ENCODE measurements around the gene NGEF. TPM values are rescaled to one million over a fixed set of nuclear protein-coding genes. Genes with fewer than 3 reads are reported as not detected.

NGEF gene
- total RNA-seq, 1 experiment from 2014 or later = 1.9 TPM

DNA sequence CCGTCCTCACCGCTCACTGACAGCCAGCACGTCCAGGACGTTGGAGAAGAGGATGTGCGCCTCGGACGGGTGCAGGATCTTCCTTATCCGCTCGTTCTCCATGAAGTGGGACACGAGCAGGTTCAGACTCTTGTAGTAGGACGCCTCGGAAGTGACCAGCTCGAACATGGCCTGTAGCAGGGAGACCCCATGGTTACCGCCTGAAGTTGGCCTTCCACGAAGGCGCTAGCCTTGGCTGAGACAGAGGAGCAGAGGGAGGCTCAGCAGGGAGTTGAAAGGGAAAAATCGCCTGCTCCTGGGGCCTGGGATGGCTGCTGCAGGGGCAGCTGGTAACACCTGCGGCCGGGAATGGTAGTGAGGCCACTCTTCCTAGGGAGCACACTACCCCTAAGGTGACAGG is 118.3 kb downstream of the NGEF start:
- H2BK15ac ChIP-seq (ENCODE audit: low read depth, low read length) = no peak overlapping the region
- H2BK20ac ChIP-seq (ENCODE audit: low read depth, low read length, poor library complexity, severe bottlenecking) = no peak overlapping the region
- H2BK12ac ChIP-seq (ENCODE audit: insufficient read length, low read depth, low read length) = no peak overlapping the region
- H3K27me3 Mint-ChIP-seq (ENCODE audit: low read depth) = peaks cover 46% of the 10 kb centered on the region
- H3K23ac ChIP-seq (ENCODE audit: insufficient read length, low read depth, low read length) = no peak overlapping the region
- no peaks in the 10 kb centered on the region for H4K20me1 ChIP-seq (ENCODE audit: control insufficient read depth, insufficient read depth, insufficient read length)
- no peaks in the 10 kb centered on the region for H3K23me2 ChIP-seq (ENCODE audit: insufficient read length, low read depth, low read length, poor library complexity, severe bottlenecking)
- H2AK5ac ChIP-seq (ENCODE audit: insufficient read length, low read length) = no peak overlapping the region
- H3K14ac ChIP-seq (ENCODE audit: insufficient read depth, low read length) = no peak overlapping the region
- no peak overlapping the region for H4K5ac ChIP-seq (ENCODE audit: insufficient read length, low read depth, low read length)
- H2AFZ ChIP-seq (ENCODE audit: low read length) = no peak overlapping the region
- peaks cover 14 to 16% of the 10 kb centered on the region in 2 experiments for H3K4me1 Mint-ChIP-seq
- H3K79me2 ChIP-seq (ENCODE audit: insufficient read depth, low read length) = no peaks in the 10 kb centered on the region
- H3K79me1 ChIP-seq (ENCODE audit: insufficient read depth, low read depth, low read length, poor library complexity, severe bottlenecking) = no peaks in the 10 kb centered on the region
- no peak overlapping the region for H2BK120ac ChIP-seq (ENCODE audit: low read depth, low read length, poor library complexity, severe bottlenecking)
- no CpG with 5 or more reads among the region's 19 CpGs for WGBS (ENCODE audit: extremely low coverage, insufficient read length, low lambda C conversion rate)
- no peaks in the 10 kb centered on the region for H3K36me3 Mint-ChIP-seq (ENCODE audit: insufficient read depth in 1 of 3, low read depth in 3 of 3)
- no peak overlapping the region for H3K27ac ChIP-seq (ENCODE audit: insufficient read length, low read depth, low read length)
- TF ChIP-seq, protein P1, sequence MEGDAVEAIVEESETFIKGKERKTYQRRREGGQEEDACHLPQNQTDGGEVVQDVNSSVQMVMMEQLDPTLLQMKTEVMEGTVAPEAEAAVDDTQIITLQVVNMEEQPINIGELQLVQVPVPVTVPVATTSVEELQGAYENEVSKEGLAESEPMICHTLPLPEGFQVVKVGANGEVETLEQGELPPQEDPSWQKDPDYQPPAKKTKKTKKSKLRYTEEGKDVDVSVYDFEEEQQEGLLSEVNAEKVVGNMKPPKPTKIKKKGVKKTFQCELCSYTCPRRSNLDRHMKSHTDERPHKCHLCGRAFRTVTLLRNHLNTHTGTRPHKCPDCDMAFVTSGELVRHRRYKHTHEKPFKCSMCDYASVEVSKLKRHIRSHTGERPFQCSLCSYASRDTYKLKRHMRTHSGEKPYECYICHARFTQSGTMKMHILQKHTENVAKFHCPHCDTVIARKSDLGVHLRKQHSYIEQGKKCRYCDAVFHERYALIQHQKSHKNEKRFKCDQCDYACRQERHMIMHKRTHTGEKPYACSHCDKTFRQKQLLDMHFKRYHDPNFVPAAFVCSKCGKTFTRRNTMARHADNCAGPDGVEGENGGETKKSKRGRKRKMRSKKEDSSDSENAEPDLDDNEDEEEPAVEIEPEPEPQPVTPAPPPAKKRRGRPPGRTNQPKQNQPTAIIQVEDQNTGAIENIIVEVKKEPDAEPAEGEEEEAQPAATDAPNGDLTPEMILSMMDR (conservative IDR thresholded peaks at IDR 0.05) = no peak
- H3K56ac ChIP-seq (ENCODE audit: insufficient read length, low read depth, low read length) = no peak overlapping the region
- no peak overlapping the region for H3T11ph ChIP-seq (ENCODE audit: low read length)
- no peak overlapping the region for H3K4ac ChIP-seq (ENCODE audit: low read depth, low read length)
- no peak overlapping the region for H3K4me3 Mint-ChIP-seq
- no peaks in the 10 kb centered on the region; the same call in 1 of the 2 replicates for H3K27me3 ChIP-seq (ENCODE audit: insufficient read depth, low read length)
- H3K4me2 ChIP-seq (ENCODE audit: insufficient read depth, insufficient read length, low read length) = no peak overlapping the region
- DNase-seq = no peak
- no peak overlapping the region for H3K9ac ChIP-seq (ENCODE audit: extremely low read depth, insufficient read length, low read length)
- H3K9me3 ChIP-seq (ENCODE audit: control insufficient read depth, low read depth, low read length) = no peaks in the 10 kb centered on the region
- H3K27ac Mint-ChIP-seq = no peak overlapping the region
- no peaks in the 10 kb centered on the region; the same call in 1 of the 2 replicates for H3K4me1 ChIP-seq (ENCODE audit: insufficient read depth, low read length)
- no peak overlapping the region for H3K18ac ChIP-seq (ENCODE audit: insufficient read length, low read depth, low read length)
- no peaks in the 10 kb centered on the region for H3K9me3 Mint-ChIP-seq
- no peak overlapping the region for H2BK5ac ChIP-seq (ENCODE audit: insufficient read length, low read length)
- no peak overlapping the region for H4K8ac ChIP-seq (replicated peaks; ENCODE audit: insufficient read length, low read depth, low read length)
- no peak overlapping the region for H4K91ac ChIP-seq (ENCODE audit: insufficient read length, low read depth, low read length)

All from H9 (cell line).